T-helper 1 cell (primary cell): ENCODE results near the gene RSBN1.
"Not testable (repeated sequence)": the region's sequence is repeated elsewhere in the genome, so short reads cannot be mapped to it uniquely, and the experiment has no call there.

Experiments
- DNase-seq, 5 donors: peaks; one replicate each; pipeline ENCODE4 v3.0.0-alpha.2; 2012 to 2020

The RSBN1 gene

DNA sequence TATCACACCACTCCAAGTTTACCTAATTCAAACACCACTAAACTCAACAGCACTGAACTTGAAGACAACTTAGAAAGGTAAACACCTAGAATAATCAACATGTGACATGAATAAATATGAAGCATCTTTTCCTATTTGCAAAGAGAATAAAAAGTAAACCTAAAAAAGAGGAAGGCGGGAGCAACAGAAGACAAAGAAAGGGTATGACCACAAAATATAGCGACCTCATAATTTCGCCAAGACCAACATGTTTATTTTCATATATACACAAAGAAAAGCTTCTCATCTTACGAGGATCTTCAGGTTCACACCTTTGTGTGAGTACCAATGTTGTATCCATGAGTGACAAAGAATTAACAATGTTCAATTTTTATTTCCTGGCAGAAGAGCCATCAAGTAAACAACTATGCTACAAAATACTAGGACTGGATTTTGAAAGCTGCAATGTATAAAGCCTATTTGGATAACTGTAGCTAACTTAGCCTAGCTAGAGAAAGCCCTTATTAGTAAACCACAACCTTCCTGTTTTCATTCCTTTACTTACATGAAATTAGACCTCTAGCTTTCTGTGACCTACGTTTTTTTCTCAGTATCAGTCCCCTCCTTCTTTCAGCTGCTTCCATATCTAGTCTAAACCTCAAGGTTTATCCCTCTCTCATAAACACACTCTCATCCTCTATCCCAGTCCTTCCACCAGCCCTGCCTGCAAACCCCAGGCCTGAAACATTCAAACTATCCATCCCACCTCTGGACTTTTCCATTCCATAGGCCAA, 31.7 kb downstream of the RSBN1 start:
- peak in 1 of 5 donors; percentile 65 for DNase-seq

DNA sequence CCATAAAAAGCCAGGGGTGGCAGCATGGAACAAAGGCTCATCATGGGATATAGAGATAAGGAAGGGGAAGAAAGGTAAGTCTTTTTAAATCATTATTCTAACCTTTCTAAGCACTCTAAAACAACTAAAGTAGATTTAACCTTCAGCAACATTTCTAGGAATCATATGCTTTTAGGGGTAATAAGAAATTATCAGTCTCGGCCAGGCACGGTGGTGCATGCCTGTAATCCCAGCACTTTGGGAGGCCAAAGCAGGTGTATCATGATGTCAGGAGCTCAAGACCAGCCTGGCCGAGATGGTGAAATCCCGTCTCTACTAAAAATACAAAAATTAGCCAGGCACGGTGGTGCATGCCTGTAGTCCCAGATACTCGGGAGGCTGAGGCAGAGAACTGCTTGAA, 32.7 kb downstream of the RSBN1 start:
- DNase-seq = no peak

DNA sequence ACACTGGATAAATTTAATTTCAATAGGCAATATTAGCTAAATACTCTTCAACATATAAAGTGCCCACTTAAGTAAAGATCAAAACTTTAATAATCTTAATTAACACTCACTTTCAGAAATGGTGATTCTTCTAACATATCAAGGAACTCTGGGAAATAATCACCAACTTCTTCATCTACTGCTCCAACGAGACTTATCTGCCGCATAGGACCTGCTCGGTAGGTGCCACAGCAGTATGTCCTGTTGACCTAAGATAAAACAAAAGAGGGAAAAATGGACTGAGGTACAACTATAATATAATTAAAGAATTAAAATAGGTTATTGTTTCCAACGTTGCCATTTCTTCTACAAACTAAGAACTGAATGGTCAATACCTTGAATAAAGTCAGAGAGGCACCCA, 34.7 kb downstream of the RSBN1 start:
- no peak for DNase-seq

DNA sequence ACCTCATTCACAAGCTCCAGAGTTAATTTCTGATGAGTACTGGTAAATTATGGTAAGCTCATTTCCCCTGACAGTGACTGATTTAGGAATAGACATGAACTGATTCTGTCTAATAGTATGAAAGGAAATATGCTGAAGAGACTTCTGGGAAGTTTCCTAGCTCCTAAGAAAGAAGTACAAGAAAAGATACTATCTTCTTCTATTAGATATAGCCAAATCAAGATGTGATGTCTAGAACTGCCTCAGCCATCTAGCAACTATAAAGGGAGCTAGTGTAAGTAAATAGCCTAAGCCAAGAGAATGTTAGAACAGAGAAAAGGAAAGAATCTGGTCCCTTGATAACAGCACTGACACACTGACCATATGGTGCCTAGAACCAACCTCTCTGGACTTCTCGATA, 42.2 kb downstream of the RSBN1 start:
- DNase-seq = no peak

DNA sequence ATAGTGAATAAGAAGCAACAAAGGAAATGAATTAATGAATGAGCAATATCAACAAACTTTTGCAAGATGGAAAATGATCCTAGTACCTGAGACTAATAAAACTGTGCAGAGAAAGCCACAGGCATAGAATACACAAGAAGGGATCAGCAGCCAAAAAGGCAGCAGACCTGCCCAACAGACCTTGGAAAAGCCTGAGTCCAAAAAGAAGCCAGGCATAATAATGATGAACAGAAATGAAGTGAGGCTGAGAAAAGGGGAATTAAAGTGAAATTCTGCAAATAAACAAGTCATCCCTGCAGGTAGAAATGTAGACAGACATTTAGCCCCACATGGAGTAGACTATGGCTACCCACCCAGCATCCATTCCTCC, 42.7 kb downstream of the RSBN1 start:
- no peak for DNase-seq

DNA sequence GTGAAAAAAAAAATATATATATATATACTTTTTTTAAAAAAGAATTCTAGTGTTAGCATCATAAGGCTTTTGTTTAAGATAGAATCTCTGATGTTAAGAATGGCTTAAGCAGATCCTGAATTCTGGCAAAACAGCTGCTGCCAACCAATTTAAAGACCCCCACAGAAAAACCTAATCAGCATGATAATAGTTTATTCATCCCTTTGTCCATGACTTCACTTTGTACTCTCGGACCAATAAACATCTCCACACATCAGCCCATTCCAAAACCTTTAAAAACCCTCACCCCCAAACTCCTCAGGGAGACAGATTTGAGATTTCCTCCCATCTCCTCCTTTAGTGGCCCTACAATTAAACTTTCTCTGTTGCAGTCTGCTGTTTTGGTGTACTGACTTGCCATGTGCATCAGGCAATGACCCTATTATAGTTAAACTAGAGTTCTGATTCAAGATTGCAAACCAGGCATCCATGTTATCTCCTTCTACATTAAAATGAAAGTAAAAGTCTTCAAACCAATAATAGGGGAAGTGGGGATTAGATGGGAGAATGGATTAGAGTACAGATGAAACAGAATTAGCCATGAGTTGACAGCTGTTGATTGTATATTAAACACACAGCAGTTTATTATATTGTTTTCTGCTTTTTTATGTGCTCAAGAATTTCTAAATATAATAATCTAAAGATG, 43.2 kb downstream of the RSBN1 start:
- DNase-seq = no peak

DNA sequence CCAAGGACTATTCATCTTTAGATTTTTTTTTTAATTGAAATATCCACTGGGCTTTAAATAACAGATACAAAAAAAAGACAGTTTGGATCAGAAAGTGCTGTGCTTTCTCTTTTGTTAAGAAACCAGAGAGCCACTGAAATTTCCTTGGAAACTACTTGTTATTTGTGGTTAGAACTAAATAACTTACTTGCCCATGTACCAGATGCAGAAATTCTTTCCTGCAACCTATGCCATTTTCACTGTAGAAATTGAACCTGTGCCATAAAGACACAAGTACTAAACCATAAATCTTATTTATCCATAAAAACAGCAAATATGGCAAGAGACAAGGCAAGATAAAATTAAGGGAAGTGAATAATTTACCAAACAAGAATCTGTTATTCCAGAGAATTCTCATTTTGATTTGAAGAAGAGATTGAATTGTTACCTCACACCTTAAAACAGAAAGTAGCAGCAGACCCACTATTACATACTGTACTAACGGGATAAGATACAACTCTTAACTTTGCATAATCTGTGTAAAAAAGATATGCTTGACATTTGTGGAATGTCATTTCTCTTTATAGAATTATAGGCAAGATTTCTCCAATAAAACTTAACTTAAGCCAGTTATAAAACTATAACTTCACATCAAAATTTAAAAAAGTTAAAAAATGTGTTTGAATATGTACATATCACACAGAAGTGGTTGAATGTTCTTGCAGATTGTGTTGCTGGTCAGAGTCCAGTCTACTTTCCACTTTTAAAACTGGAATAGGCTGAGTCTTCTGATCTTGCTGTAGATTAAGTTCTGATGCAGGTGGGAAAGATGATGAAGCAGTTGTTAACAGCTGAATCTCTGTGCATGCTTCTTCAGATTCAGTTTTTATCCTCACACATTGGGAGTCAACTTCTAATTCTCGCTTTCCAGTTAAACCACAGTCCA, 46.7 kb downstream of the RSBN1 start:
- no peak for DNase-seq

DNA sequence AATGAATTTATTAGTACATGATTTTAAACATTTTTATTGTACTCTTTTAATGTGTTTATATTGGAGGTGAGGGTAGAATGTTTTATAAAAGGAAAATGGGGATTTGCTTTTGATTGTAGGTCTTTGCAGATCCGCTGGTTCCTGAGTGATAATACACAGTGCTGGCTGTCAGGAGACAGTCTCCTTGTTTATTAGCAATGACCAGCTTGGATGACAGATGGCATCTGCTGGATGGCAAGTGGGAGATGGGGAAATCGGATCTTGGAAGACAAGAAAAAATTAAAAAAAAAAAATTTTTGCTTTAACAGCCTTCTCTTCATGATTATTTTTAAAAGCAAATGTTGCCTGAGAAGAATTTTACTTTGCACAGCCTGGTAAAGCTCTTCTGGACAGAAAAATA, 48.6 kb downstream of the RSBN1 start:
- DNase-seq = no peak

DNA sequence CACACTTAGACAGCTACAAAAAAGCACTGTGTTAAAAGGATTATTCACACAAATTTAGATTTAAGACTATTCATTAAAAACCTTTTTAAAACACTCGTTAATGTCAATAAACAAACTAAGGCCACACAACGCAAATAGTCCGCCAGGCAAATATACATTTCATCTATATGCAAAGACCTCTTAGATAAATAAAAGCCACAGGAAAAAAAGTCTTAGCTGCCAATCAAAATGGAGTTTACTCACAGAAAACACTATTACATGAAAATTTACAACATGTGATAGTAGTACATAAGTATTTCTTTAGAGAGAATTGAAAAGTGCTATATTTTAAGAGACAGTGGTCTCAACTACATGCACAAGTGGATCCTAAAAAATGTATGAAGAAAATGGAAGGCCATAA, 50.3 kb downstream of the RSBN1 start:
- no peak for DNase-seq

DNA sequence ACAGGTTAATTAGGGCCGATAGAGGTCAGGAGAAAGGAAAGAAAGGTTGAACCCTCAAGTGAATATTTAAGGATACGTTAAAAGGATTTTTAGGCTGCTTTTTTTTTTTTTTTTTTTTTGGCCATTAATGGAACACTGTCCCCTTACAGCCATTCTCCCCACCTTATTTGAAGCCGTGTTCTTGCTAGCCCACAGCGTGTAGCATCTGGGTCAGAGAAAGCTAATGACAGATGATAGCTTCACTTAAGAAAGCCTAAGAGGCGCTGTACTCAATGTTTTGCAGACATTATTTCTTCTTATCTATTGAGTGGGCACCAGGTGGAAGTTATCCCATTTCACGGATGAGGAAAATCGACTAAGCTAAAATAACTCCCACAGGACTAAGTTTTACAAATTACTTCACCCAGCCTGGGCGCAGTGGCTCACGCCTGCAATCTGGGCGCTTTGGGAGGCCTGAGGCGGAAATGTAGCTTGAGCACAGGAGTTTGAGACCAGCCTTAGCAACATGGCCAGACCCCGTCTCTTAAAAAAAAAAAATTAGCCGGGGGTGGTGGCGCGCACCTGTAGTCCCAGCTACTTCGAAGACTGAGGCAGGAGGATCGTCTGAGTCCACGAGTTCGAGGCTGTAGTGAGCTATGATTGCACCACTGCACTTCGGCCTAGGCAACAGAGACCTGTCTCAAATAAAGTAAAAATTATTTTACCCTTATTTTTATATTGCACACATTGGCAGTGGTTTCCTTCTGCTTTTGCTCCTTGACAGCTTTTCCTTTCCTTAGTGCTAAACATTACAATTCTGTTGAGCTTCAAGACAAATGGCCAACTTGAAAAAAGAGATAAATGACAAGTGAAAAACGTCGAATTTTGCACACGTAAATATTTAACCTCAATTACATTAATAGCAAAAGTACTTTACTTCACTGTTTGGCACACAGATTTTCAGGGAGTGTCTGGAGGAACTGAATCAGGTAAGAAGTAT, 51.9 kb downstream of the RSBN1 start:
- no peak for DNase-seq

DNA sequence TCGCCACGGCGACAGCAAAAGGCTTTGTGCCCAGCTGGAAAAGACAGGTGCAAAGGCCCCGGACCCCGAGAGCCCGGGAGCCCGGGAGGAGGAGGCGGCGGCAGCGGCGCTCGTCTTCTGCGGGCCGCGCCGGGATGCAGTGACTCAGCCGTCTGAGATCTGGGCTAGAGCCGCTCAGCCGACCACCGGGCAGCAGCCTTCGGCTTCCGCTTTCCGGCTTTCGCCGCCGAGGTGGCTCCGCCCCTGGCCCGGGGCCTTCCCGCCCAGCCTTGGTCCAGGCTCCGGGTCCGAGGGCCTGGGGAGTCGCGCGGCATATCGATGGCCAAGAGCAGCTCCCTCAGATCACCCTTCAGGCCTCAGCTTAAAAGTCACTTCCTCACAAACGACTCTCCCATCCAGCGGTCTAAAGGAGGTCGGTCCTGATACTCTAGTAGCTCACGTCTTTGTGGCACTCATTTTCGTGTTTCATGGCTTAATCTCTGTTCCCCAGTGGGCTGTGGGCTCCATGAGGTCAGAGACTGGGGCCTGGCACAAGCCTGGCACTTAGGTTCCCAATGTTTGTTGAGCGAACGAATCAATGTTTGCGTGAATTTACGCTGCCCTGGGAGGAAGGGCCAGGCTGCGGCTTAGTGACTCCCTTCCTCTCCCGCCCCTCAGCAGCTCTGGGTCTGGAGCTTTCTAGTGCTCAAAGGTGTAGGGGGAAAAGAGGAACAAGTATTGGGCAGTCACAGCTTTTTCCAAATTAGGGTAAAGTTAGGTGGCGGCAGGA, 52.8 kb downstream of the RSBN1 start, which contains the start of gene PHTF1:
Gene PHTF1 (minus strand): TSS at position 154 of the 769 bp plus-strand sequence. CDS start 783 bp downstream, outside the sequence.
- DNase-seq = peak; percentile 27 to 74 (median 45)

DNA sequence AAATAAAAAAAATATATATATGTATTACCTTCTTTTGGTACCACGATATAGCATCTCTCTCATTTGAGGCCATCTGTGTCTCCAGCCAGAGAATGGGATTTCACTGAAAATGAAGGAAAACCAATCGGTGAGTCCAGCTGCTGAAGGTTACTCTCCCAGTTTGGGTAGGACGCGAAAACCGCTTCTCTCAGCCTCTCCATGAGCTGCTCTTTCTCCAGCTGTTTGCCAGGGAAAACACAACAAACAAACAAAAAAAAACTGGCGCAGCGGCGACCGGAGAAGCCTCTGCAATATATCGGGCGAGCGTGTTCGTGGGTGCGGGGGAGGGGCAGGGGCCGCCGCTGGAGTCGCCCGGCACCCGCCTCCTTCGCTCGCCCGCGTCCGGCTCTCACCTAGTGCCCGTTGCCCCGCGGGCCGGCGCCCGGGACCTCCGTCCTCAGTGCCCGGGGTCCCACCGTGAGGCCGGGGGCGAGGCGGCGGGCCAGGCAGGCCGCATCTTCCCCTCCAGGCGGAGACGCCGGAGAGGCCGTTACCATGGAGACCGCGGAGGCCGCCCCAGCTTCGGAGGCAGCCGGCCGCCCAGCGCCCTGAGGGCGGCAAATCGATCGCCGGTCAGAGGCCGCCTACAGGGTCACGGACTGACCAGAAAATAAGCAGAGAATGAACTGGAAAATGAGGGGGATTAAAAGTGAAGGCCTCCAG, 53.5 kb downstream of the RSBN1 start:
- DNase-seq = peak; percentile 36 to 70 (median 53)

DNA sequence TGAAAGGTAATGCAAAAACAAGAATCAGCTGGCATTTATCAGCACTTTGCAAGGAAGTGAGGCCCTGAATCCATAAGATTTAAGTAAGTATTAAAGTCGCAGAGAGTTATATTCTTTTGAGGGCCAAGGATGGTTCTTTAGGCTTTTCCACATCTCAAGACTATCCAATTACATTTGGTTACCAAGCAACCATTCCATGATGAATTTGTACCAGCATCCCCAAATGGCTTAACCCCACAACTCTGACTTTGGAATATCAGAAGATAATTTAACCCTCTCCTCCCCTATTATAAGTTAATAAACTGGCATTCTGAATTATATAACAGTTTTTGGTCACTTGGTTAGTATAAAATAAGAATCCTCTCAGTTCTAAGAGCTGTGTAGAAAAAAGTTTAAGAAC, 55.8 kb downstream of the RSBN1 start:
- DNase-seq = no peak

DNA sequence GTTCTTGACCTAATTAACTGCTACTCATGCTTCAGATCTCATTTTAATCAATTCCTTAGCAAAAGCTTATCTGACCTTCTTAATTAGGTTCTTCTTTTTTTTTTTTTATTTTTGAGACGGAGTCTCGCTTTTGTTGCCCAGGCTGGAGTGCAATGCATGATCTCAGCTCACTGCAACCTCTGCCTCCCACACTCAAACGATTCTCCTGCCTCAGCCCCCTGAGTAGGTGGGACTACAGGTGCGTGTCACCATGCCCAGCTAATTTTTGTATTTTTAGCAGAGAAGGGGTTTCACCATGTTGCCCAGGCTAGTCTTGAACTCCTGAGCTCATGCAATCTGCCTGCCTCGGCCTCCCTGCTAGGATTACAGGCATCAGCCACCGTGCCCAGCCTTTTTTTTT, 58.9 kb downstream of the RSBN1 start:
- not testable (repeated sequence) for DNase-seq

DNA sequence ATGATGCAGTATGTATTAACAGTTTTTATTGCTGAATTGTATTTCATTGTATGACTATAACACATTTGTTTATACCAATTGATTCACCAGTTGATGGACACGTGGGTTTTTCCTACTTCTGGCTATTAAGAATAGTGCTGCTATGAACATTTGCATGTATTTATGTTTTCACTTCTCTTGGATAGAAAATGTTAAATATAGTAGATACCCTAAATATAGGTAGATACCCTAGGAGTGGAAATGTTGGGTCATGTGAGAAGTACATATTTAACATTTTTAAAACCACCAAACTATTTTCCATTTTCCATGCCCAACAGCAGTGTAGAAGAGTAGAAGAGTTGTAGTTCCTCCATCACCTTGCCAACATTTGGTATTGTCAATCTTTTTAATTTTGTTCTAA, 60.8 kb downstream of the RSBN1 start:
- no peak for DNase-seq

DNA sequence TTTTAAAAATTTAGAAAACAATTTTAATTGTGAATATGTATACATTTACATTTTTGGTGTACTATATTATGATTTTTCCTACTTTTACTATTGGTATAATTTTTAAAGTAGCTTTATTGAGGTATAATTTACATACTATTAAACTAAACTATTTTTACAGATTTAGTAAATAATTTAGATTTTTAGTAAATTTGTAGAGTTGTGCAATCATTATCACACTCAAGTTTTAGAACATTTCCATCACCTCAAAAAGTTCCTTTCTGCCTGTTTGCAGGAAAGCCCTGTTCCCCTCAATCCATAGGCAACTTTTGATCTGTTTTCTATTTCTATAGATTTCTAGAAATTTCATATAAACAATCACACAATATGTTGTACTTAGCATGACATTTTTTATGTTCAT, 61.2 kb downstream of the RSBN1 start:
- no peak for DNase-seq

DNA sequence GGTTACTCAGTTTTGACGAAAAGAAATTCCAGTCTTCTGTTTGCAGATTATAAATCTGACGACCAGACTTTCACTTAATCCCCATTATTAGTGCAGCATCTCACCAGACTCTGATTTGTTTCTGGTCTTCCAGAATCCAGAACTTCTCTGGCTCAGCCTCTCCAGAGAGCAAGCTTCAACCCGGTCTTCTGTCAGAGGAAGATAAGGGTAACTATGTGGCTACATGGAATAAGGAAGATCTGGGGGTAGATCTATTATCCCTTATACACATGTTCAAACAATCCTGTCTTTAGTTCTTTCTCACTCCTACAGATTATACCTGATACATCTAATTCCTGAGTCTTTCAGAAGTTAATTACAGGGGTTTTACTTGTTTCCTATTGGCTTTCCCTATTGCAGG, 62.9 kb downstream of the RSBN1 start:
- no peak for DNase-seq

DNA sequence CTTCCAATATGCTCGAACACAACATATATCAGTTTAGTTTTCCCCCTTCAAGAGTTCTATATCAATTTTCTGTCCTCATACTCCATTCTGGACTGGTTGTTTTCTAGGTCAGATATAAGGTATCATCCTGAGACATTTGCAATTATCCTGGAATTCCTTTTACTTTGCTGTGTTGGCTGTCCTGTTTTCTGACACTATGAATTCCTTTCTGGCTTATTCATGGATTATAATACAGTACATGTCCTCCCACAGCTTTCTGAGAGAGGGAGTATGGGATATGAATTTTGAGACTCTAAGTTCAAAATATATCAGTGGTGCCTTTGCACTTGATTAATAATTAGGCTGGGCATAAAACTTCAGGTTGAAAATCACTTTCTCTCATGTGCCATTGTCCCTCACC, 64.9 kb downstream of the RSBN1 start:
- DNase-seq = no peak

DNA sequence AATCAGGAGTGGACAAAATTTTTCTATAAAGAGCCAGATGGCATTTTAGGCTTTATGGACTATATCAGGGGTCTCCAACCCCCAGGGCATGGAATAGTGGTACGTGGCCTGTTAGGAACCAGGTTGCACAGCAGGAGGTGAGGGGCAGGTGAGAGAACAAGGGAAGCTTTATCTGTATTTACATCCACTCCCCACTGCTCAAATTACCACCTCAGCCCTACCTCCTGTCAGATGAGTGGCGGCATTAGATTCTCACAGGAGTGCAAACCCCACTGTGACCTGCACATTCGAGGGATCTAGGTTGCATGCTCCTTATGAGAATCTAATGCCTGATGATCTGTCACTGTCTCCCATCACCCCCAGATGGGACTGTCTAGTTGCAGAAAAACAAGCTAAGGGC, 66.9 kb downstream of the RSBN1 start:
- DNase-seq = no peak

DNA sequence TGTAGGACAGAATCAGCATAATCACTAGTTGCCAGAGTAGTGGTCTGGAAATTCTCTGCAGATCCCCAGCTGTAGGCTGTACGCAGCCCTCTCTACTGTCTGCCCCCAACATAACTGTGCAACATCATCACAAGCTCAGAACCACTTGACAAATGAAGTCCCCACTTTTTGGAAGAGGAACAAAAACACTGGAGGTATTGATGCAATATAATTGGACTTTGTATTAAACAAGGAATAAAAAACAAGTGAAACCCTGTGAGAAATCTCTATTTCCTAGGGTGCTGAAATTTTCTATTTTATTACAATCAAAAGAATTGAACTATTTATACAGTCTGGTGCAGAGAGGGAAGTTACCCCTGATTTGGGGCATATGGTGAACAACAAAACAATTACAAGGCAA, 68.2 kb downstream of the RSBN1 start:
- no peak for DNase-seq

DNA sequence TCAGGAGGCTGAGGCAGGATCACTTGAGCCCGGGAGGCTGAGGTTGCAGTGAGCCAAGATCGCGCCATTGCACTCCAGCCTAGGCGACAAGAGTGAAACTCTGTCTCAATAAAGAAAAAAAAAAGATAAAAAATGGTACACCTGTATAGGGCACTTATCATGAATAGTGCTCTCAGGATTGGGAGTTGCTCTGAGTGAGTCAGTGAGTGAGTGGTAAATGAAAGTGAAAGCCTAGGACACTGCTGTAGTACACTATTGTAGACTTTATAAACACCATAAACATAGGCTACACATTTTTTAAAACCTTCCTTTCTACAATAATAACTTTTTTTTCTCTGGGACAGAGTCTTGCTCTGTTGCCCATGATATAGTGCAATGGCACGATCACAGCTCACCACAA, 69.8 kb downstream of the RSBN1 start:
- DNase-seq = peak in 1 of 5 donors; percentile 34
